ENCODE results near the gene TPM3. TPM values are rescaled to one million over a fixed set of nuclear protein-coding genes. Genes with fewer than 3 reads are reported as not detected.

The TPM3 gene
- total RNA-seq, 1 donor from 2014 or later, result 161 TPM

DNA sequence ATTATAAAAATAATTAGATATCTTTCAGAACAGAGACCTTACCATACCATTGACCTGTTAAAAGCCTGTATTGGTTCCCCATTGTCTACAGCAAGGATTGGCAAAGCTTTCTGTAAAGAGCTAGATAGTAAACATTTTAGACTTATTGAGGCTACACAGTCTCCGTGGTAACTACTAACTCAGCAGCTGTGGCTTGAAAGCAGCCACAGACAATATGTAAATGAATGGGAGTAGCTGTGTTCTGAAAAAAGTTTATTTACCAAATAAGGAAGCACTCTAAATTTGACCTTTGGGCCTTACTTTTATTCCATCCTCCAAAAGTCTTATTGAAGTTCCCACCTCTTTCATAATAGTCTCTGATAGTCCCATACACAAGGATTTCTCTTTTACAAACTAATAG lies 76.7 kb downstream of the TPM3 start:
- H3K27ac ChIP-seq (replicated peaks), result no peak overlapping the region
- intact Hi-C loops (cut with micrococcal nuclease), result no loop called here
- TF ChIP-seq, protein P1, sequence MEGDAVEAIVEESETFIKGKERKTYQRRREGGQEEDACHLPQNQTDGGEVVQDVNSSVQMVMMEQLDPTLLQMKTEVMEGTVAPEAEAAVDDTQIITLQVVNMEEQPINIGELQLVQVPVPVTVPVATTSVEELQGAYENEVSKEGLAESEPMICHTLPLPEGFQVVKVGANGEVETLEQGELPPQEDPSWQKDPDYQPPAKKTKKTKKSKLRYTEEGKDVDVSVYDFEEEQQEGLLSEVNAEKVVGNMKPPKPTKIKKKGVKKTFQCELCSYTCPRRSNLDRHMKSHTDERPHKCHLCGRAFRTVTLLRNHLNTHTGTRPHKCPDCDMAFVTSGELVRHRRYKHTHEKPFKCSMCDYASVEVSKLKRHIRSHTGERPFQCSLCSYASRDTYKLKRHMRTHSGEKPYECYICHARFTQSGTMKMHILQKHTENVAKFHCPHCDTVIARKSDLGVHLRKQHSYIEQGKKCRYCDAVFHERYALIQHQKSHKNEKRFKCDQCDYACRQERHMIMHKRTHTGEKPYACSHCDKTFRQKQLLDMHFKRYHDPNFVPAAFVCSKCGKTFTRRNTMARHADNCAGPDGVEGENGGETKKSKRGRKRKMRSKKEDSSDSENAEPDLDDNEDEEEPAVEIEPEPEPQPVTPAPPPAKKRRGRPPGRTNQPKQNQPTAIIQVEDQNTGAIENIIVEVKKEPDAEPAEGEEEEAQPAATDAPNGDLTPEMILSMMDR (IDR thresholded peaks at IDR 0.05; ENCODE audit: borderline replicate concordance), result no peak
- no peak for DNase-seq
- H3K4me1 ChIP-seq, result no peaks in the 10 kb centered on the region
- no peaks in the 10 kb centered on the region for H3K36me3 ChIP-seq
- H3K4me3 ChIP-seq, result no peak overlapping the region
- no peaks in the 10 kb centered on the region for H3K9me3 ChIP-seq (replicated peaks)
- H3K27me3 ChIP-seq (ENCODE audit: low read depth), result no peaks in the 10 kb centered on the region

Small RNAs within 50 kb of the gene (microRNA-seq; reads per million reads assigned to microRNA genes)
- 1.9 reads per million for gene MIR190B

Other genes starting within 250 kb of the TPM3 start
- gene DENND4B, start 245.4 kb downstream of the TPM3 start, total RNA-seq, result 44.6 TPM
- gene CRTC2, start 233.5 kb downstream of the TPM3 start, total RNA-seq, result 19.7 TPM
- gene SLC39A1, start 228.6 kb downstream of the TPM3 start, total RNA-seq, result 39.8 TPM
- 4.8 TPM for gene CREB3L4, start 224.2 kb downstream of the TPM3 start, total RNA-seq
- gene JTB, start 214.4 kb downstream of the TPM3 start, total RNA-seq, result 75.8 TPM
- gene RAB13, start 205.8 kb downstream of the TPM3 start, total RNA-seq, result 59.3 TPM
- gene RPS27, start 201.3 kb downstream of the TPM3 start, total RNA-seq, result 1,061 TPM
- 0.30 TPM for gene NUP210L, start 37.0 kb downstream of the TPM3 start, total RNA-seq
- gene CFAP141, start 14.2 kb upstream of the TPM3 start, total RNA-seq, result not detected
- gene UBAP2L, start 28.9 kb upstream of the TPM3 start, total RNA-seq, result 101 TPM
- 178 TPM for gene HAX1, start 80.5 kb upstream of the TPM3 start, total RNA-seq
- 0.16 TPM for gene AQP10, start 129.0 kb upstream of the TPM3 start, total RNA-seq
- 11.8 TPM for gene ATP8B2, start 133.4 kb upstream of the TPM3 start, total RNA-seq
- 10.5 TPM for gene IL6R, start 213.2 kb upstream of the TPM3 start, total RNA-seq